HG03432 (cell line): ENCODE results near the gene BRI3BP.
A peak's percentile ranks its signal among the peaks of the same experiment; 100 is the strongest.
"Not testable (repeated sequence)": the region's sequence is repeated elsewhere in the genome, so short reads cannot be mapped to it uniquely, and the experiment has no call there.

Experiments used
- ATAC-seq: cut with Tn5 transposase; IDR thresholded peaks from one replicate; pipeline ENCODE4 v1.9.1; 2021; ENCODE audit warnings: mild to moderate bottlenecking, moderate library complexity; ENCODE audit not compliant: unreplicated experiment

BRI3BP gene

DNA sequence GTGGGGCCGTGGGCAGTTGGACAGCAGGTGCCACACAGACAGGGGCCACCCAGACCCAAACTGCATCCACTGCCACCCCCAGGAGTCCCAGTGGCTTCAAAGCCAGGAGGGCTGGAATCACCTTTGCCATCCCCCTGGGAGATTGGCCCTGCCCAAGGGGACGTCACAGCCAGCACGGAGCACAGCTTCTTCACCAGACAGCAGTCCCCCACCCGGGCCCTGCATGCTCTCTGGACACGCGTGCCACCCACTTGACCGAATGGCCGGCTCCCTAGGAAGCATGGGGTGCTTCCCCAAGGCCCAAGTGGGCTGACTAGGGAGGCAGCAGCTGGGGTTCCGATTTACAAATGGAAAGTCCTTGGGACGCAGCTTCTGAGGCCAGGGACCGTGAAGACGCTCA, 21.8 kb upstream of the BRI3BP start:
- no peak for ATAC-seq

DNA sequence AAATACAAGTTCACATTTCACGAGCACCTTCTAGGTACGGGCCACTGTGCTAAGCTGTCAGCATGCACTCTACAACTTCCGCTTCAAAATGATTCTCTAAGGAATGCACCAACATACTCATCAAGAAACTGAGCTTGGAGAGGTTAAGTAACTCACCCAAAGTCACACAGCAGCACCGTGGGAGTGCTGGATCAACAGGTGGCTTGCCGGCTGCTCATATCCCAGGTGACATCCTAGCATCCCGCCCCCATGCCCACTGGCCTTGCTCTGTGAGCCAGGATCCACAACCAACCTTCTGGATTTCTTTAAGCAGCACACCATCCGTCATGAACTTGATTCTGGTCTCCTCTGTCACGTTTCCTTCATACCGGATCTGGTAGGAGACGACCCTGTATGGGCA, 21.2 kb upstream of the BRI3BP start:
- ATAC-seq, result no peak

DNA sequence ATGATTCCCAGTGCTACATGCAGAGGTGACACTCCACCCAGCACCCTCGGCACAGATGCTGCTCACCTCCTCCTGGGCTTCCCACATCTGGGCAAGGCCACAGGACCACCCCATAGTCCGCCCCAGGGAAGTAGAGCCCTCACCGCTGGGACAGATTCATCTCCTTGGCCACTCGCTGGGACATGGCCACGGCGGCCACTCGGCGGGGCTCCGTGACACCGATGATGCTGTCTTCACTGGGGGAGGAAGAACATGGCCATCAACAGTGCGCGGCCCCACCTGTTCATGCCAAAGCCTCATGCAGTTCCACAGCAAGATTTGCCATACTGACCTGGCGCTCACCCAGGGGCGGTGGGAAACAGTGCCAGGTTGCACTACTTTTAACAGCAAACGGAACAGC, 18.2 kb upstream of the BRI3BP start:
- no peak for ATAC-seq

DNA sequence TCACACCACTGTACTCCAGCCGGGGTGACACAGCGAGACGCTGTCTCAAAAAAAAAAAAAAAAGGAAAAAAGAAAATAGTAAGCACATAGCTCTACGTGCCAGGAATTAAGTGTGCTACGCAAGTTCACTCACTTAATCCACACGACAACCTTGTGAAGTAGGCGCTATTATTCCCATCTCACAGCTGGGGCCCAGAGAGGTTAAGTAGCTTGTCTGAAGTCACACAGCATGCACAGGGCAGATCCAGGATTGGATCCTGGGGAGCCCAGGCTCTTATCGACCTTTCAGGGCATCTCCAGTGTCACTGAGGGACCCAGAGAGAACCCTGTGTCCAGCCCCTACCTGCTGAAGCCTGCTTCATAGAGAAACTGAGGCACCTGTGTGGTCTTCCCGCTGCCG, 16.4 kb upstream of the BRI3BP start:
- ATAC-seq, result no peak

DNA sequence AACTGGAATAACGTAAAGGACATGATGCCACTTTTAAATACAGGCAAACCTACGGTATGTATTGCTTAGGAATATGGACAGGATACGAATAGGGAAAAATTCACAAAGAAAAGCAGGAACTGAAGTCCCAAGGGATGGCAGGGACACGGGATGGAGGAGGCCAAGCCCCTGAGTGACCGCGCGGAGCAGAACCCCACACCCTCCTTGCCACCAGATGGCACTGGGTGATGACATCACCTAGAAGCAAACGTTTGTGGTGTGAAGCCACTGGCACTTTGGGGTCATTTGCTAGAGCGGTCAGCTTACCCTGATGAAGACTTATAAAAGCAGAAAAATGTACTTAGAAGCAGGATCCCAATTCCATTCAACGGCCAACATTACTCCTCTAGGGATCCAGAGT, 13.9 kb upstream of the BRI3BP start:
- no peak for ATAC-seq

DNA sequence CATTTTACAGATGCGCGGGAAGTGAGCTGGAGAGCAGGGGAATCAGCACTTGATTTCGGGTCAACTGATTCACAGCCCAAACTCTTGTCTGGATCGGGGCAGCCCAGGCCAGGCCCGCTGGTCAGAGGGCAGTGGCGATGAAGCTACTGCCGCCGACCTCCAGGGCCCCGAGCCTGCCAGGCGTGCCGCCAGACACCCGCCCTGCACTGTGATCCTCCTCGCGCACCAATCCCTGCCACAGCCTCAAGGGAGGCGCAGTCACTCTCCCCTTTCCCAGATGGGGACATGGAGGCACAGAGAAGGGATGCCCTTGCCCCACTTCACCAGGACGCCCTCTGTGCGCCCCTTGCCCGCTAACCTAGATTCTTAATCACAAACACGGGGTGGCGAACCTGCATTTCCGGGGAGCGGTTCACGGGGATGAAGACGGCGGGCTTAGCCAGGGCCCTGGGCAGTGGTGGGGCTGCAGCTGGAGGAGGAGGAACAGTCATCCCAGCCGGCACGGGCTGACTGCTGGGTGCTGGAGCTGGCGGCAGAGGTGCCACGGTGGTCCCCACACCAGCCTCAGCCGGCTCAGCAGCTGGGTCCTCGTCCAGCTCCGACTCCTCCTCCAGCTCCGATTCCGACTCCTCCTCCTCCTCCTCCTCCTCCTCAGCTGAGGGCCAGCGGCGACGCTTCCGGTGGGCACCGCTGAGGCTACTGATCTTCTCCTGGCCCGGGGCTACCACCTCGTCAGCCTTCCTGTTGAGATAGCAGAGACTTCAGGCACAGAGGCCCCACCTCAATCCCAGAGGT, 13.2 kb upstream of the BRI3BP start:
- ATAC-seq, result no peak

DNA sequence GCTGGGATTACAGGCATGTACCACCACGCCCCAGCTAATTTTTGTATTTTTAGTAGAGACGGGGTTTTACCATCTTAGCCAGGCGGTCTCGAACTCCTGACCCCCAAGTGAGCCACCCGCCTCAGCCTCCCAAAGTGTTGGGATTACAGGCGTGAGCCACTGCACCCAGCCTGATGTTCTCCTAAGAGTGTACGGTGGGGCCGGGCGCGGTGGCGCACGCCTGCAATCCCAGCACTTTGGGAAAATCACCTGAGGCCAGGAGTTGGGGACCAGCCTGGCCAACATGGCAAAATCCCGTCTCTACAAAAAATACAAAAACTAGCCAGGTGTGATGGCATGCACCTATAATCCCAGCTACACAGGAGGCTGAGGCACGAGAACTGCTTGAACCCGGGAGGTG, 6.6 kb upstream of the BRI3BP start:
- not testable (repeated sequence) for ATAC-seq

DNA sequence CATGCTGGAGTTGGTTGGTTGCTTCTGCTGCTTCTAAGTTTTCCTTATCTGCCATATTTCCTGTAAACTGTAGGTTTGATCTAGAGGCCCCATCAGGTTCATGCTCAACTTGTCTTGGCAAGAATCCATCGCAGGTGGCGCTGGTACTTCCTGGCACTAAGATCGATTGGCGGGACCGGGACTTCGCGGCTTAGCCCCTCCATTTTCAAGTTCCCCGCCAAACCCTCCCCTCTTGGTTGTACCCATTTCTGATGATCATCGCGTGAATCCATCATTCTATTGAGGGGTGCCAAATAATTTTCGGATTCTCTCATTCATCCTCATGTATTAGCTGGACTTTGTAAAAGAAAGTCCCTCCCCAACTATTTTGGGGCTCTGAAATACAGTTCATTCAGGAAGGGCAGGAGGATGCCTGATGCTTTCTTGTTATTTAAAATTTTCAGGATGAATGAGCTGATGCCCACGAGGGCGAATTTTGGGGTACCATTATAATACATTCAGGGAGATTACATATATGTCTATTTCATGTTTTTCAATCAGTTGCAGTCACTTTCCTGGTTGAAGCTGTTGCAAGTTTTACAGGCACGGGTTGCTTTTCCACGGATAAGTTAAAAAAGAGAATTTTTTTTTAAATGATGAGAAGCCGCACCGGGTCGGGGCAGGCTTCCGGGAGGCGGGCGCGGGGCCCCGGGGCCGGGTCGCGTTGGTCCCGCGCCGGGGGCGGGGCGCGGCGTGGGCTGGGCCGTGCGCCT, 395 bp upstream of the BRI3BP start:
- ATAC-seq, result peak; percentile 30

DNA sequence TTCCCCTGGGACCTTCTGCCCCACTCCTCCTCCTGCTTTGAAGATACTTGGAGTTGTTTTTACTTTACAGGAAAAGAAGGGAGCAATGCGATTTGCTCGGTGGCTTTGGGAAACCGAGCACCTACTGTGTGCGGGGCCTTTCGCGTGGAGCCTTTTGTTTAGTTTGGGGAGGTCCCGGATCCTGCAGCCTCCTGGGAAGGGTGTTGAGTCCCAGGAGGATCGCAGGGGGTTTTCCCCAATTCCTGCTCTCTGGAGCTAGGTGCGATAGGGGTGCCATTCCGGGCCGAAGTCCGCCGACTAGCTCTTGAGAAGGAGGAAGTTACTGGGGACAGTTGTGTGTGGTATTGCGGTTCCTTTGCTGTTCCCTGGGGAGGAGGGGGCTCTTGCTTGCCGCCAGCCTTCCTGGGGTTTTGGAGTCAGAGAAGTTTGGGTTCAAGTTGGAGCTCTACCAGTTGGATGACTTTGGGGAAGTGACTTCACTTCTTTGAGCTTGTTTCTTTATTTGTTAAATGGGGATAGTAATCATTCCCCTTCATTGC, 1.1 kb downstream of the BRI3BP start:
- peak; percentile 38 for ATAC-seq

DNA sequence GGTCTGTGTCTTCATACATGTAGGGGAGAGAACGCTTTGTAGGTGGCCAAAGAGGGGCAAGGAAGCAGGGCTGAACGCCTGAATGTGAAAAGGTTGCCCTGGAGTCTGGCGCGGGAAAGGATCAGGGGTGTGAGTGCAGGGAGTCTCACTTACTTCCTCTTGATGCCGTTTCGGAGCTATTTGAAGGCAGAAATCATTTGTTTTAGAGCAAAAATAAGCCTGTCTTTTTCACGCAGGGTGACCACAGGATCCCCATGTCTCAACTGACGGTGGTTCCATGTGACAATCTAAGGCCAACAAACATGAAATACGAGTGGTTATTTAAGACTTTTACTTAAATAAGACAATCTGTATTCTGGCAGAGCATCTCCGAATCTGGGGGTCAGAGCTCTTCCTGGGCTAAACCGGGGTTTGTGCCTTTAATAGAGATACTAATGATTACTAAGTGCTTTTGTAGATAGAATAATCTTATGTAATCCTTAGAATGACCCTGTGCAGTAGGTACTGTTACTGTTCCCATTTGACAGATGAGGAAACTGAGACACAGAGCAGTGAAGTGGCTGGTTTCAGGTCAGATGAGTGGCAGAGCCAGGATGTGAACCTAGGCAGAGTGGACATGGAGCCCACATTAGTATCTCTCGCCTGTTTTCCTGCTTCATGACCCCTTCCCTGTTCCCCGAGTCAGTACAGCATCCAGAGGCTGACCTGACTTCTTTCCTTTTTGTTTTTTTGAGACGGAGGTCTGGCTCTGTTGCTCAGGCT, 1.9 kb downstream of the BRI3BP start:
- no peak for ATAC-seq

DNA sequence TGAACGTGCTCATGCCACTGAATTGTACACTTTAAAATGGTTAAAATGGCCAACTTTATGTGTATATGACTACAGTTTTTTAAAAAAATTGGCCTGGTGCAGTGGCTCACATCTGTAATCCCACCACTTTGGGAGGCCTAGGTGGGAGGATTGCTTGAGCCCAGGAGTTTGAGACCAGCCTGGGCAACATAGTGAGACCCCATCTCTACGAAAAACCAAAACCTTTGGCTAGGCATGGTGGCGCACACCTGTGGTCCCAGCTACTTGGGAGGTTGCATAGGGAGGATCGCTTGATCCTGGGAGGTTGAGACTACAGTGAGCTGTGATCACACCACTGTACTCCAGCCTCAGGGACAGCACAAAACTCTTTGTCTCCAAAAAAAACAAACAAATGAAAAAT, 5.3 kb downstream of the BRI3BP start:
- no peak for ATAC-seq

DNA sequence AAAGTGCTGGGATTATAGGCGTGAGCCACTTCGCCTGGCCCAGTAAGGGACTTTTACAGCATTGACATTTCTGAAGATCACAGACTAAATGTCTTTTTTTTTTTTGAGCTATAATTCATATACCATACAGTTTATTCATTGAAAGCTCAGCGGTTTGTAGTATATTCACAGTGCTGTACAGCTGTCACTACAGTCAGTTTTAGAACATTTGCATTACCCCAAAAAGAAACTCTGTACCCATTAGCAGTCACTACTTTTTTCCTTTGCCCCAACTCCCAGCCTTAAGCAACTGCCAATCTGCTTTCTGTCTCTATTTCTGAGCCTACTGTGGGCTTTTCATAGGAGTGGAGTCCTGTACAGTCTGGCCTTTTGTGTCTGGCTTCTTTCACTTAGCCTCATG, 8.2 kb downstream of the BRI3BP start:
- ATAC-seq, result no peak

DNA sequence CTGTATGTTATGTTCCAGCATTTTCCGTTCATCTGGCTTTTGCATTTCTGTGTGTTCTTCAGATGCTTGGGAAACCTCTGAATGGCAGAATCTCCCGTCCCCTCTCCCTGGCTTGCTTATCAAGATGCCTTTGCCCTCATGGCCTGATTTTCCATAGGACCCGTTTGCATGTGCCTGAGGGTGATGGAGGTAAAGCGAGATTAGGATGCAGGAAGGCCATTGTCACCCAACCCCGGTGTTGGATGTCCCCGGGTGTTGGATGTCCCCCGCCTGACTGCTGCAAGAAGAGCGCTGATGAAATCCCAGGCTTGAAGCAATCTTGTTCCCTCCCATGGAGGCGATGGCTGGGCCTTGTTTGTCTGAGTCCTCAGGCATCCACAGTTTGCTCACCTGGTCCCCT, 9.6 kb downstream of the BRI3BP start:
- no peak for ATAC-seq

DNA sequence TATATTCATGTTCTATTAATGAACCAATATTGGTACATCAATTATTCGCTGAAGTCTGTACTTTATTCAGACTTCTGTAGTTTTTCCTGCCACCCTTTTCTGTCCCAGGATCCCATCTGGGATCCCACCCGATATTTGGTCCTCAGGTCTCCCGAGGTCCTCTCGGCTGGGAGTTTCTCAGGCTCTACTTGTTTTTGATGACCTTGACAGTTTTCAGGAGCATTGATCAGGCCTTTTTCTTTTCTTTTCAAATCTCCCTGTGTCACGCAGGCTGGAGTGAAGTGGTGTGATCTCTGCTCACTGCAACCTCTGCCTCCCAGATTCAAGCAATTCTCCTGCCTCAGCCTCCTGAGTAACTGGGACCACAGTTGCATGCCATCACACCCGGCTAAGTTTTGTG, 11.2 kb downstream of the BRI3BP start:
- no peak for ATAC-seq

DNA sequence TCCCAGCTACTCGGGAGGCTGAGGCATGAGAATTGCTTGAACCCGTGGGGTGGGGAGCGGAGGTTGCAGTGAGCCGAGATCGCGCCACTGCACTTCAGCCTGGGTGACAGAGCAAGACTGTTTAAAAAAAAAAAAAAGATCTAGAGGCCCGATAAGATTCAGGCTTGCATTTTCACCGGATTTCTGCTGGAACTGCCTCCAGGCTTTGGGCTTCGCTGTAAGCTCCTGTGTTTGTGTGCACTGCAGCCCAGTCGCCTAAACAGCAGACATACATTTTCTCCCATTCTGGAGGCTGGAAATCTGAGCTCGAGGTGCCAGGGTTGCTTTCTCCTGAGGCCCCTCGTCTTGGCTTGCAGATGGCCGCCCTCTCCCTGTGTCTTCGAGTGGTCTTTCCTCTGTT, 12.2 kb downstream of the BRI3BP start:
- no peak for ATAC-seq

DNA sequence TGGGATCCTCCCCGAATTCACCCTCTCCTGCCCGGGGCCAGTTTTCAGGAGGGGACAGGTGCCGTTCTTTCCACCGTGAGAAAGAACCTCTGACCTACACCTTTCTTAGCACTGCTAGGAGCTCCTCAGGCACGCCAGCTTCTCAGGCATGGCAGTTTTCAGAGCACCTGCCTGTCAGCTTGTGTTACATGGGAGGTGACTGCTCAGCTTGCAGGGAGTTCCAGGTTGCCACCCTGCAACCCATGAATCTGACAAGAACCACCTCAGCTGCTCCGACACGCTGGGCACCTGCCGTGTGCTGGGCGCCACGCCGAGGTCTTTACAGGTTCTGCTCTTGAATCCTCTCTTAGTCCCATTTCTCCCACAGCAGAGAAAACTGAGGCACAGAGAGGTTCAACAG, 12.9 kb downstream of the BRI3BP start:
- ATAC-seq, result no peak

DNA sequence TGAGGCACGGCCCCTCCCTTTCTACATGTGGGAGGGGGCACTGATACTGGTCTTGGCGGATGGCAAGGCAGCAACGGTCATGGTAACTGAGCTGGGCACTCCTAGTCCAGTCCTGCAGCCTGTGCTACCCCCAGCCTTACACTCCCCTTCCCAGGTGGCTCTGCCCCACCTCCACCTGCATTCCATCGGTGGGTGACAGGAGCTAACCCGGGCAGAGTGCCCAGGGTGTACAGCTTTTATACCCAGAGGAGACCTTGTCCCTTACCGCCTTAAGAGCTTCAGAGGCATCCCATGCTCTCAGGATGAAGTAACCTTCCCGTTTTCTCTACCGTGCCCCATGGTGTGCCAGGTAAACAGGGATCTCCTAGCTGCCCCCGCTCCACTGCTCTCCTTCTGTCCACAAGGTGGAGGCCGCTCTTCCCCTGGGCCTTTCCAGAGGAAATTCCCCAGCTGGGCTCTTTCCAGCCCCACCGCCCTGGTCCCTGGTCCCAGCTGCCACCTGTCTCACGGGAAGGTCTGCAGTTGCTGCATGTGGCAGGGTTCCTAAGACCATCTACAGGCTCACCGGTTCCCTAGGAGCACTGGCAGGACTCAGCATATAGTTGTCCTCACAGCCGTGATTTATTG, 20.5 kb downstream of the BRI3BP start:
- no peak for ATAC-seq

DNA sequence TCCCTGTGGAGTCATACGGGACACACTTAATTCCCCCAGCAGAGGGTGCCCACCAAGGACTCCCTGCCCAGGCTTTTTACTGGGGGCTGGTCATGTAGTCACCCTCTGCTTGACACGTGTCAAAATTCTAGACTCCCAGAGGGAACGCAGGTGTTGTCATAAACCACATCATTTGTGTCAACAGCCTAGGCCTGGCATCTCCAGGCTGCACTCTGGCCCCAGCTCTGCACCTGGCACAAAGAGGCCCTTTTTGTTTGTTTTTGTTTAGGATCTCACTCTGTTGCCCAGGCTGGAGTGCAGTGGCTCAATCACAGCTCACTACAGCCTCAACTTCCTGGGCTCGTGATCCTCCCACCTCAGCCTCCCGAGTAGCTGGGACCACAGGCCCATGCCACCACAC, 21.1 kb downstream of the BRI3BP start:
- no peak for ATAC-seq

DNA sequence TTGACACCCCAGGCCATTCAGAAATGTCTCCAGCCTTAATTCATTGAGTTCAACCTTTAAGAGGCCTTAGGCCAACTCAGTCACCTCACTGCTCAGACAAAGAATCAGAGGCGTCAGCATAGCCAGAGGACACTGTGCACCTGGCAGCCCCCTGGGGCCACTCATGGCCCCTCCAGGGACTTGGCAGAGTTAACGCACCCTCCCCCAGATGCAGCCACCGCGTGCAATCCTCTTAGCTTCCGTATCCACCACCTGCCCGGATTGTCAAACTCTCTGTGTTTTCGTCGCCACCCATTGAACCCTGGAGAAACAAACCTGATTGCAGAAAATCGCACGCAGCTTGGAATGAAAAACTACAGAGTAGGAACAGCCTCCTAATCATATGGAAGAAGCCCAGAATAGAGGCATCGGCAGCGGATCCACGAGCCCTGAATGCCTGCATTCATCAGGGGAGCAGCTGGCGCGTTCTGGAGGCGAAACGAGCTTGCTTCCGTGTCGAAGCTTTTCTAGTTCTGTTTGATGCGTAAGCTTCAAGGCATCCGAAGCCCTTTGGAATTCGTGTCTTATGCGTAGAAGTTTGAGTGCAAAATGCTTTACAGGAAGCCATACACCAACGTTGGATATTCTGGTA, 22.4 kb downstream of the BRI3BP start:
- no peak for ATAC-seq

DNA sequence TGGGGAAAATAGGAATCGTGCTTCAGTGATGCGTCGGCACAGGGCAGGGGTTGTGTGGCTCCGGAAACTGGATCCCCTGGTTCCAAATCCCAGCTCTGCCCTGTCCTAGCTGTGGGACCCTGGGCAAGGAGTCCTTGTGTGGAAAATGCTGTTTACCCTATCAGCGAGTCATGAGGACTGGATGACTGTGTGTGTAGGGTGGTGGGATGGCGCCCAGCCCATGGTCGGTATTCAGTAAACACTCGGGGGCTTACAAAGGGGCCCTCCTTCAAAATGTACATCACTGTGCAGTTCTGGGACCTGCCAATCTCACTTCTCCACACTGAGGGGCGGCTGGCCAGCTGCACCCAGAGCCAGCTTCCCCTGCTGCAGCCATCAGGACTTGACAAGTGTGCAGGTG, 24.4 kb downstream of the BRI3BP start:
- ATAC-seq, result no peak

DNA sequence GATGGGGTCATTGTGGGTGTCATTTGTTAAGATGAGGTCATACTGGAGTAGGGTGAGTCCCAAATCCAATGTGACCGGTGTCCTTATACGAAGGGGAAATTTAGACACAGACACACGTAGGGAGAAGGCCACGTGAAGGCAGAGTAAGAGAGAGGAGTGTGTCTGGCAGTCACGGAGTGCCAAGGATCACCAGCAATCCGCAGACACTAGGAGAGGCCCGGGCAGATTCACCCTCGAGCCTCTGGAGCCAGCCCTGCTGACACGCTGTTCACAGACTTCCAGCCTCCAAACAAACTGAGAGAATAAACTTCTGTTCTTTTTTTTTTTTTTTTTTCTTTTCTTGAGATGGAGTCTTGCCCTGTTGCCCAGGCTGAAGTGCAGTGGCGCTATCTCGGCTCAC, 24.9 kb downstream of the BRI3BP start:
- ATAC-seq, result no peak
